ENCODE results near the gene APLF.

The APLF gene

GRCh38 chr2:68574202-68574791, 106.9 kb downstream of the APLF start:
- no peak overlapping the region for H3K27ac ChIP-seq (ENCODE audit: low read length)
- no peak overlapping the region for H3K9ac ChIP-seq (ENCODE audit: low read length)
- H3K36me3 ChIP-seq (replicated peaks; ENCODE audit: insufficient read depth, low read length), result no peaks in the 10 kb centered on the region
- no peaks in the 10 kb centered on the region for H3K9me3 ChIP-seq (replicated peaks; ENCODE audit: insufficient read depth, low read length)
- no peak overlapping the region for H3K4me3 ChIP-seq (ENCODE audit: low read length)
- H3K79me2 ChIP-seq (ENCODE audit: low read length), result no peaks in the 10 kb centered on the region
- no peak for DNase-seq
- TF ChIP-seq EZH2 (optimal IDR thresholded peaks at IDR 0.05; ENCODE audit: low read depth, low read length), result no peak
- H4K20me1 ChIP-seq (ENCODE audit: insufficient read depth, low read length), result no peaks in the 10 kb centered on the region
- H3K27me3 ChIP-seq (replicated peaks; ENCODE audit: insufficient read depth, low read length), result no peaks in the 10 kb centered on the region
- H3K4me2 ChIP-seq (ENCODE audit: low read depth, low read length), result no peak overlapping the region
- no peaks in the 10 kb centered on the region for H3K4me1 ChIP-seq (ENCODE audit: low read length)
- H2AFZ ChIP-seq (ENCODE audit: low read length), result no peak overlapping the region
- no peaks in the 10 kb centered on the region for H3F3A ChIP-seq (ENCODE audit: insufficient read depth, low read length)
- no peaks in the 10 kb centered on the region for H3K9me2 ChIP-seq (replicated peaks; ENCODE audit: insufficient read depth, low read length)

- Histone ChIP-seq H3K27me3 (replicated peaks; ENCODE audit: insufficient read depth, low read length) (no peaks in the 10 kb centered on the region), H3K9me2 (replicated peaks; ENCODE audit: insufficient read depth, low read length) (no peaks in the 10 kb centered on the region), H3K36me3 (replicated peaks; ENCODE audit: insufficient read depth, low read length) (no peaks in the 10 kb centered on the region), H3K4me3 (ENCODE audit: low read length) (no peak overlapping the region), H4K20me1 (ENCODE audit: insufficient read depth, low read length) (no peaks in the 10 kb centered on the region), H3K4me2 (ENCODE audit: low read depth, low read length) (no peak overlapping the region), H3K9ac (ENCODE audit: low read length) (no peak overlapping the region), H3K4me1 (ENCODE audit: low read length) (no peaks in the 10 kb centered on the region), H3K79me2 (ENCODE audit: low read length) (no peaks in the 10 kb centered on the region), H3K27ac (ENCODE audit: low read length) (no peak overlapping the region), H3K9me3 (replicated peaks; ENCODE audit: insufficient read depth, low read length) (no peaks in the 10 kb centered on the region), H2AFZ (ENCODE audit: low read length) (no peak overlapping the region), H3F3A (ENCODE audit: insufficient read depth, low read length) (no peaks in the 10 kb centered on the region)
- no peak for DNase-seq
- no peak for TF ChIP-seq EZH2 (optimal IDR thresholded peaks at IDR 0.05; ENCODE audit: low read depth, low read length)
- TF ChIP-seq EZH2phosphoT487 (IDR thresholded peaks at IDR 0.05; ENCODE audit: low read length), result no peak
- no peak for TF ChIP-seq CTCF (IDR thresholded peaks at IDR 0.05; ENCODE audit: low read length)
These were observed 109.8 kb downstream of the APLF start for GRCh38 chr2:68577183-68577582.

- Histone ChIP-seq H4K20me1 (ENCODE audit: insufficient read depth, low read length) (no peaks in the 10 kb centered on the region), H3K27ac (ENCODE audit: low read length) (no peak overlapping the region), H3K4me3 (ENCODE audit: low read length) (no peak overlapping the region), H3K9me2 (replicated peaks; ENCODE audit: insufficient read depth, low read length) (no peaks in the 10 kb centered on the region), H2AFZ (ENCODE audit: low read length) (no peak overlapping the region), H3K9ac (ENCODE audit: low read length) (no peak overlapping the region), H3K27me3 (replicated peaks; ENCODE audit: insufficient read depth, low read length) (no peaks in the 10 kb centered on the region), H3K4me1 (ENCODE audit: low read length) (no peaks in the 10 kb centered on the region), H3K4me2 (ENCODE audit: low read depth, low read length) (no peak overlapping the region), H3K9me3 (replicated peaks; ENCODE audit: insufficient read depth, low read length) (no peaks in the 10 kb centered on the region), H3F3A (ENCODE audit: insufficient read depth, low read length) (no peaks in the 10 kb centered on the region), H3K79me2 (ENCODE audit: low read length) (no peaks in the 10 kb centered on the region), H3K36me3 (replicated peaks; ENCODE audit: insufficient read depth, low read length) (no peaks in the 10 kb centered on the region)
- DNase-seq, result no peak
- no peak for TF ChIP-seq CTCF (IDR thresholded peaks at IDR 0.05; ENCODE audit: low read length)
- TF ChIP-seq EZH2phosphoT487 (IDR thresholded peaks at IDR 0.05; ENCODE audit: low read length), result no peak
- no peak for TF ChIP-seq EZH2 (optimal IDR thresholded peaks at IDR 0.05; ENCODE audit: low read depth, low read length)
These were observed 112.3 kb downstream of the APLF start for GRCh38 chr2:68579689-68580088.

GRCh38 chr2:68588589-68588988, 121.2 kb downstream of the APLF start:
- Histone ChIP-seq H3K27me3 (replicated peaks; ENCODE audit: insufficient read depth, low read length) (no peaks in the 10 kb centered on the region), H3K79me2 (ENCODE audit: low read length) (no peaks in the 10 kb centered on the region), H3K36me3 (replicated peaks; ENCODE audit: insufficient read depth, low read length) (no peaks in the 10 kb centered on the region), H3K9me3 (replicated peaks; ENCODE audit: insufficient read depth, low read length) (no peaks in the 10 kb centered on the region), H3K9ac (ENCODE audit: low read length) (no peak overlapping the region), H3K4me3 (ENCODE audit: low read length) (no peak overlapping the region), H3K27ac (ENCODE audit: low read length) (no peak overlapping the region), H3K4me2 (ENCODE audit: low read depth, low read length) (no peak overlapping the region), H3F3A (ENCODE audit: insufficient read depth, low read length) (no peaks in the 10 kb centered on the region), H3K4me1 (ENCODE audit: low read length) (no peaks in the 10 kb centered on the region), H4K20me1 (ENCODE audit: insufficient read depth, low read length) (no peaks in the 10 kb centered on the region), H2AFZ (ENCODE audit: low read length) (no peak overlapping the region), H3K9me2 (replicated peaks; ENCODE audit: insufficient read depth, low read length) (no peaks in the 10 kb centered on the region)
- no peak for DNase-seq
- TF ChIP-seq EZH2 (optimal IDR thresholded peaks at IDR 0.05; ENCODE audit: low read depth, low read length), result no peak

Measured in MM.1S (cell line).